Measurements from ENCODE around the gene CHMP1B. TPM values are rescaled to one million over a fixed set of nuclear protein-coding genes. Genes with fewer than 3 reads are reported as not detected.
"Not testable (repeated sequence)": the region's sequence is repeated elsewhere in the genome, so short reads cannot be mapped to it uniquely, and the experiment has no call there.

Gene CHMP1B
- polyA plus RNA-seq, 1 experiment: 21.2 TPM

- ChIA-PET CTCF (interaction anchor here (0.9 kb wide), 1 partner anchor 186 kb away, joined by 3 read pairs; no protein-coding TSS in a partner anchor), POLR2A (no interaction called here)
- Histone ChIP-seq H3K27me3 (ENCODE audit: control insufficient read depth, insufficient read depth, low read length) (no peaks in the 10 kb centered on the region), H3K36me3 (ENCODE audit: control insufficient read depth, insufficient read depth, low read length) (no peaks in the 10 kb centered on the region; the same call in 1 of the 2 replicates), H3K4me3 (ENCODE audit: low read depth, low read length) (peak overlapping the region; percentile 66)
- no peak for TF ChIP-seq CTCF (IDR thresholded peaks at IDR 0.05; ENCODE audit: insufficient read depth, low read depth, low read length)
- no peak for DNase-seq (ENCODE audit: low read depth)
Measured at GRCh38 chr18:11851806-11852337, 659 bp downstream of the CHMP1B start.

GRCh38 chr18:11854554-11854953 lies 3.3 kb downstream of the CHMP1B start:
- H3K36me3 ChIP-seq (ENCODE audit: control insufficient read depth, insufficient read depth, low read length); DNase-seq (ENCODE audit: low read depth); POLR2A ChIA-PET: not testable (repeated sequence)

GRCh38 chr18:11857177-11857887 lies 6.1 kb downstream of the CHMP1B start:
- Histone ChIP-seq H3K27me3 (ENCODE audit: control insufficient read depth, insufficient read depth, low read length) (no peaks in the 10 kb centered on the region), H3K36me3 (ENCODE audit: control insufficient read depth, insufficient read depth, low read length) (no peaks in the 10 kb centered on the region; the same call in 1 of the 2 replicates), H3K4me3 (ENCODE audit: low read depth, low read length) (0 out of 2 replicates have a peak overlapping the region, but pooled peaks have one; percentile 0)
- ChIA-PET CTCF (no interaction called here), POLR2A (no interaction called here)
- no peak for TF ChIP-seq CTCF (IDR thresholded peaks at IDR 0.05; ENCODE audit: insufficient read depth, low read depth, low read length)
- peak; percentile 88 for DNase-seq (ENCODE audit: low read depth)

More at GRCh38 chr18:11854554-11854953, 3.3 kb downstream of the CHMP1B start:
- H3K4me3 ChIP-seq (ENCODE audit: low read depth, low read length); CTCF ChIA-PET; H3K27me3 ChIP-seq (ENCODE audit: control insufficient read depth, insufficient read depth, low read length): not testable (repeated sequence)

- H3K27me3 ChIP-seq (ENCODE audit: control insufficient read depth, insufficient read depth, low read length): no peaks in the 10 kb centered on the region
- H3K36me3 ChIP-seq (ENCODE audit: control insufficient read depth, insufficient read depth, low read length): no peaks in the 10 kb centered on the region
- ChIA-PET CTCF (no interaction called here), POLR2A (no interaction called here)
- DNase-seq (ENCODE audit: low read depth): no peak
- H3K4me3 ChIP-seq (ENCODE audit: low read depth, low read length): no peak overlapping the region
- TF ChIP-seq CTCF (IDR thresholded peaks at IDR 0.05; ENCODE audit: insufficient read depth, low read depth, low read length): no peak
Measured at GRCh38 chr18:11859282-11859830, 8.1 kb downstream of the CHMP1B start.

DNA sequence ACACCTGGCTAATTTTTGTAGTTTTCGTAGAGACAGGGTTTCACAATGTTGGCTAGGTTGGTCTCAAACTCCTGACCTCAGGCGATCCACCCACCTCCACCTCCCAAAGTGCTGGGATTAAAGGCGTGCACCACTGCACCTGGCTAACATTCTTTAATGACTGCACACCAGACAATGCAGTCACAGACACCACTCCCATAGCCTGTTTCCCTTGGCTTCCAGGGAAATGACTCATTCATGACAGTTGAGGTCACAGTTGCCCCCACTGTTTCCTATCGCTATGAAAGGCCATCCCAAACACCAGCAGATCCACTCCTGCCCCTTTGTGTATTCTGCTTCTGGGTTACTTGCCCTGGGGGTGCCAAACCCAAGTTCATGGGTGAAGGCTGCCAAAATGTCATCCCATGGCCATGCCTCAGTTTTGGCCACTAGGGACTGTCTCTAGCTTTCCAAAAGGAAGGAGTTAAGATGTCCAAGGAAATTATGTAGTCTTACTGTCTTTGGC lies 8.7 kb downstream of the CHMP1B start:
- peak; percentile 26 for DNase-seq (ENCODE audit: low read depth)
- ChIA-PET POLR2A (no interaction called here), CTCF (interaction anchor here (1.4 kb wide), 1 partner anchor 11 kb away, joined by 4 read pairs; no protein-coding TSS in a partner anchor)
- H3K4me3 ChIP-seq (ENCODE audit: low read depth, low read length): no peak overlapping the region
- peak; percentile 31; the same call in 1 of the 2 replicates for TF ChIP-seq CTCF (IDR thresholded peaks at IDR 0.05; ENCODE audit: insufficient read depth, low read depth, low read length)
- H3K27me3 ChIP-seq (ENCODE audit: control insufficient read depth, insufficient read depth, low read length): no peaks in the 10 kb centered on the region
- no peaks in the 10 kb centered on the region for H3K36me3 ChIP-seq (ENCODE audit: control insufficient read depth, insufficient read depth, low read length)

All from BJ (cell line).